ENCODE results near the gene STAC3.

The STAC3 gene

GRCh38 chr12:57211791-57212700, 38.9 kb downstream of the STAC3 start:
- no peak for DNase-seq (ENCODE audit: low spot score)

DNA sequence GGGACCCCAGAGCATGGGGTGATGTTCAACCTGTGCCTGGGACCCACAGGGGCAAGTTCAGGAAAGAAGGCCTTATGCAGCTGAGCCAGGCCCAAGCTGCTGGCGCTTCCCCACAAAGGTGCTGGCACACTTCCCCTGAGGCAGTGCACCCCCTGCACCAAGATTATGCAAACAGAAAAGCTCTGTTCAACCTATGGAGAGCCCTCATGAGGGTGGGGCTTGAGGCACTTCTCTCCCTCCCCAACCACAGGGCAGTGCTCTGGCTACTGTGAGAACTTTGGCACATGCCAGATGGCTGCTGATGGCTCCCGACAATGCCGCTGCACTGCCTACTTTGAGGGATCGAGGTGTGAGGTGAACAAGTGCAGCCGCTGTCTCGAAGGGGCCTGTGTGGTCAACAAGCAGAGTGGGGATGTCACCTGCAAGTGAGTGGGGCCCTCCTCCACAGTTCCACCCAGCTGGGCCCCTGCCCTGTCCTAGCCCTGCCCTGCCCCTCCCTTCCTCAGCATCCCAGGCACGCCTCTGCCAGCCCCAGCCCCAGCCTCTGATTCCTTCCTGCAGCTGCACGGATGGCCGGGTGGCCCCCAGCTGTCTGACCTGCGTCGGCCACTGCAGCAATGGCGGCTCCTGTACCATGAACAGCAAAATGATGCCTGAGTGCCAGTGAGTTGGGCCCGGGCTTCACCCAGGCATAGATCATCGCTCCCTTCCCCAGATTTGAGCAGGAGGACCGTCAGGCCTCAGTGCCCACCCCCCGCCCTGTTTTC, 39.9 kb downstream of the STAC3 start:
- no peak for DNase-seq (ENCODE audit: low spot score)

GRCh38 chr12:57210461-57210860, 40.5 kb downstream of the STAC3 start:
- no peak for DNase-seq (ENCODE audit: low spot score)

DNA sequence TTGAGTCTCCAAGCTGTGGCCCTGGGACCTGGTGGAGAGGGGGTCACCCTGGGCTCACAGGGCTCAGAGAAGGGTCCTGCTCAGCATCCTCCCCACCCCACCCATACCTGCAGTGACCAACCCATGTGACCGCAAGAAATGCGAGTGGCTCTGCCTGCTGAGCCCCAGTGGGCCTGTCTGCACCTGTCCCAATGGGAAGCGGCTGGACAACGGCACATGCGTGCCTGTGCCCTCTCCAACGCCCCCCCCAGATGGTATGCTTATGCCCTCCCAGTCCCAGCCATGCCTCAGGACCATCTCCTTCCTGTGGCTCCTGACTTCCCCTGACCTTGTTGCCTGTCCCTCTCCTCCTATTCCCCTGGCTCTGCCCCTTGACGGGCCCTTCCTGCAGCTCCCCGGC, 41.1 kb downstream of the STAC3 start:
- no peak for DNase-seq (ENCODE audit: low spot score)

DNA sequence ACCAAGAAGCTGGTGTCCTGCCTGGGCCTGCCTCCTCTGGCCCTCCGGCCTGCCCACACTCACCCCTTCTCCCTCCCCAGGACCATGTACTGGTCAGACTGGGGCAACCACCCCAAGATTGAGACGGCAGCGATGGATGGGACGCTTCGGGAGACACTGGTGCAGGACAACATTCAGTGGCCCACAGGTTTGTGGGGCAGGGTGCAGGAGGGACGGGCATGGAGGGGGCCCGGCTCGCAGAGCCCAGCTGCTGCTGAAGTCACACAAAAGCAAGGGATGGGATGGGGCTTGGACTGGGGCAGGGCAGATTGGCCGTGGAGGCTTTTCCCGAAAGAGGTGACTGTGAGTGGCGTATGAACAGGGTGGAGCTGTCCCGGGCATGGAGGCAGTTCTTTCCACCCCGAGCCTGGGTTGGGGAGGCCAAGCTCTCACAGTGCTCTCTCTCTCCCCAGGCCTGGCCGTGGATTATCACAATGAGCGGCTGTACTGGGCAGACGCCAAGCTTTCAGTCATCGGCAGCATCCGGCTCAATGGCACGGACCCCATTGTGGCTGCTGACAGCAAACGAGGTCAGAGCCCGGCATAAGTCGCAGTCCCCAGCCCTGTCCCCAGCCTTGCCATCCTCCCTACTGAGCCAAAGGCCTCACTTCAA, 42.2 kb downstream of the STAC3 start:
- no peak for DNase-seq (ENCODE audit: low spot score)

GRCh38 chr12:57207731-57208630, 43.0 kb downstream of the STAC3 start:
- no peak for DNase-seq (ENCODE audit: low spot score)

- DNase-seq (ENCODE audit: low spot score) = no peak
Observed at GRCh38 chr12:57205931-57206330, 45.1 kb downstream of the STAC3 start.

GRCh38 chr12:57205186-57205585, 45.8 kb downstream of the STAC3 start:
- DNase-seq (ENCODE audit: low spot score) = no peak

GRCh38 chr12:57204454-57204853, 46.5 kb downstream of the STAC3 start:
- no peak for DNase-seq (ENCODE audit: low spot score)

- DNase-seq (ENCODE audit: low spot score) = no peak
Observed at GRCh38 chr12:57203791-57204190, 47.2 kb downstream of the STAC3 start.

DNA sequence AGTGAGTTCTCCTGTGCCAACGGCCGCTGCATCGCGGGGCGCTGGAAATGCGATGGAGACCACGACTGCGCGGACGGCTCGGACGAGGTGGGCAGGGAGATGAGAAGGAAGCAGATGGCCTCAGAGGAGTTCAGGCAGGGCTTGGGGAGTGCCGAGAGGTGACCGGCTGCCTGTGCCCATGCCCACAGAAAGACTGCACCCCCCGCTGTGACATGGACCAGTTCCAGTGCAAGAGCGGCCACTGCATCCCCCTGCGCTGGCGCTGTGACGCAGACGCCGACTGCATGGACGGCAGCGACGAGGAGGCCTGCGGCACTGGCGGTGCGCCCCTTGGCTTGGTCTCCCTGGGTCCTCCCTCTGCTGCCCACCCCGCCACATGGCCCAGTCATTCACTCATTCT, 47.8 kb downstream of the STAC3 start:
- no peak for DNase-seq (ENCODE audit: low spot score)

DNA sequence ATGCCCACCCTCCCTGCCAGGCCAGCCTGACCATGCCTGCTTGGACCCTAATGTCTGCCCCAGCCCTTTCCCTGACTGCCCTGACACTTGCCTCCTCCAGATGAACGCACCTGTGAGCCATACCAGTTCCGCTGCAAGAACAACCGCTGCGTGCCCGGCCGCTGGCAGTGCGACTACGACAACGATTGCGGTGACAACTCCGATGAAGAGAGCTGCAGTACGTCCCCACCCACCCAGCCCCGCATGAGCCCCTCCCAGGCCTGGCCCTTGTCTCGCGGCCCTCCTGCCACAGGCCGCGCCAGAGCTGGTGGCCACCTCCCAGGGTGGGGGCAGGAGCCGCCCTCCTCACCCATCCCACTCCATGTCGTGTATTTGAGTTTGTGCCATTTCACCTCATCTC, 48.7 kb downstream of the STAC3 start:
- DNase-seq (ENCODE audit: low spot score) = no peak

- no peak for DNase-seq (ENCODE audit: low spot score)
Observed at GRCh38 chr12:57201631-57202030, 49.4 kb downstream of the STAC3 start.

- no peak for DNase-seq (ENCODE audit: low spot score)
Observed at GRCh38 chr12:57201219-57201618, 49.8 kb downstream of the STAC3 start.

DNA sequence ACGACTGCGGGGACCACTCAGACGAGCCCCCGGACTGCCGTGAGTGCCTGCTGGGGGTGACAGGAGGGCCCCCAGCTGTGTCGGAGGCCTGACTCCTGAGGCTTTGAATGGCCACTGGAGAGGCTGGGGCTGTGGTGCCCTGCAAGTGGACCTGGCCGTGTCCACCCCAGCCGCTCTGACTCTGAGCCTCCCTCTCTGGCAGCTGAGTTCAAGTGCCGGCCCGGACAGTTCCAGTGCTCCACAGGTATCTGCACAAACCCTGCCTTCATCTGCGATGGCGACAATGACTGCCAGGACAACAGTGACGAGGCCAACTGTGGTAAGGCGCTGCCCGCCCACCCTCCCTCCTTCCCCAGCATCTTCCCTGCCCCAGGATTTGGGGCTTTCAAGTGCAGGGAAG, 50.5 kb downstream of the STAC3 start:
- no peak for DNase-seq (ENCODE audit: low spot score)

DNA sequence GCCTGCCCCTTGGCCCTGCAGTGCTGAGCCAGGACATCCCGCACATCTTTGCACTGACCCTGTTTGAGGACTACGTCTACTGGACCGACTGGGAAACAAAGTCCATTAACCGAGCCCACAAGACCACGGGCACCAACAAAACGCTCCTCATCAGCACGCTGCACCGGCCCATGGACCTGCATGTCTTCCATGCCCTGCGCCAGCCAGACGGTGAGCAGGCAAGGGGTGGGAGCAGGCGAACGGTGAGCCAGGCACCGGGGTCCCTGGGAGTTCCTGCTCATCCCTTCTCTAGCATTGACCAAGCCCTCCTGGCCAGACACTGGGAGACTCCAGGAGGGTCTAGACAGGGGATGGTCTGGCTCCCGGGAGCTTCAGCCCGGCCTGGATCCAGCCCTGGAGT, 51.8 kb downstream of the STAC3 start:
- DNase-seq (ENCODE audit: low spot score) = no peak

DNA sequence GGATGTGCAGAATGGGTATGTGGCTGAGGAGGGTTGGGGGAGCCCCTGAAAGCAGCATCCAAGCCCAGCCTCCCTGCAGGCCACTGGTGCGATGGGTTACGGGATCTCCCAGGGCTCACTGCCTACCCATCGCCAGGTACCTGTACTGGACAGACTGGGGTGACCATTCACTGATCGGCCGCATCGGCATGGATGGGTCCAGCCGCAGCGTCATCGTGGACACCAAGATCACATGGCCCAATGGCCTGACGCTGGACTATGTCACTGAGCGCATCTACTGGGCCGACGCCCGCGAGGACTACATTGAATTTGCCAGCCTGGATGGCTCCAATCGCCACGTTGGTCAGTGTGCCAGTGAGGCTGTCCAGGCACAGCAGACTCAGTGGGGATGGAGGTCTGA, 52.7 kb downstream of the STAC3 start:
- DNase-seq (ENCODE audit: low spot score) = no peak

- DNase-seq (ENCODE audit: low spot score) = no peak
Observed at GRCh38 chr12:57196956-57197355, 54.0 kb downstream of the STAC3 start.

DNA sequence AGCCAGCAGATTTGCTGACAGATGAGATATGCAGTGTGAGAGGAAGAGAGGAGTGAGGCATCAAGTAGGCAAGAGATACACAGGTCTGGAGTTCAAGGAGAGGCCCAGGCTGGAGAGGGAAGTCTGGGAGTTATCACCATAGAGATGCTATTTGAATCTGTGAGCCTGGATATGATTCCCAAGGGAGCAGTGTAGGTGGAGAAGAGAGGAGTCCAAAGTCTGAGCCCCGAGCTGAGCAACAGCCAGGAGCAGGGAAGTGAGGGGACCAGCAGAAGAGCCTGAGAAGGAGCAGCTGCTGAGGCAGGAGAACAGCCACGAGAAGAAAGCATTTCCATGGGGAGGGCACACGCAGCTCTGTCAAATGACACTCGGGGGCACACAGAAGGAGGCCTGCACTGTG, 54.5 kb downstream of the STAC3 start:
- DNase-seq (ENCODE audit: low spot score) = no peak

GRCh38 chr12:57195611-57196371, 55.2 kb downstream of the STAC3 start:
- DNase-seq (ENCODE audit: low spot score) = no peak

DNA sequence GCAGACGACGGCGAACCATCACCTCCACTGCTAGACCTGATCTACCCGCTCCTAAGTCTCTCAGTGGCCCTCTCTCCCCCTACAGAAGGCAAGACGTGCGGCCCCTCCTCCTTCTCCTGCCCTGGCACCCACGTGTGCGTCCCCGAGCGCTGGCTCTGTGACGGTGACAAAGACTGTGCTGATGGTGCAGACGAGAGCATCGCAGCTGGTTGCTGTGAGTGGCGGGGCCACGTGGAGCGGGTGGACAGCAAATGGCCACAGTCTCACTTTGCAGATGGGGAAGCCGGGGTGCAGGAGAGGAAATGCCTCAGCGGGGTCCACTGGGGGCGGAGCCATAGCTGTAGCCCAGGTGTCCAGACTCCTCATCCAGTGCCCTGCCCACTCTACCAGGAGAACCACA, 55.8 kb downstream of the STAC3 start:
- no peak for DNase-seq (ENCODE audit: low spot score)
